ENCODE results near the gene CCDC12.

The CCDC12 gene

GRCh38 chr3:46978381-46978780 is 1.8 kb upstream of the CCDC12 start:
- Histone ChIP-seq H3K4me3 (ENCODE audit: low read depth in 1 of 2, low read length in 1 of 2) (peak overlapping the region; percentile 93), H3K4me1 (ENCODE audit: control insufficient read depth in 1 of 2, insufficient read depth in 1 of 2, low read depth in 1 of 2, low read length in 1 of 2) (peaks cover 86 to 88% of the 10 kb centered on the region in 2 experiments), H3K27ac (peak overlapping the region; percentile 87), H3K27me3 (no peaks in the 10 kb centered on the region), H3K9me3 (no peaks in the 10 kb centered on the region), H3K36me3 (no peaks in the 10 kb centered on the region)
- no peak for TF ChIP-seq CTCF (IDR thresholded peaks at IDR 0.05)

DNA sequence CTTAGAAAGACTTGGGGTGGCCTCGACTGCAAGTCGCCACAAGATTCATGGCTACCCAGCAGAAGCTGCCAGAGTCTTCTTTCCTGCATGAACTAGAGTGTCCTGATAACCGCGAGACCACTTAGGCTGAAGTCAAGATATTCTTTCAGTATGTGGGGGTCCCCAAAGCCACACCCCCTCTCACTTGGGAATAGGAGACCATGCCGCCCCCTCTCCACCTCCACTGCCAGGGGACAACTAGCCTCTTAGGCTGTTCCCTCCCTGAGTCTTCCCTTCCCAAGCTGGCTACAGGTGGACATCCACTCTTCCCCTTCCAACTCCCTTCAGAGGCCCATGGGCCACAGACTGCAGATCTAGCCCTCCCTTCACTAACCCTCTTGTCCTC is 1.3 kb upstream of the CCDC12 start:
- Histone ChIP-seq H3K4me1 (ENCODE audit: control insufficient read depth in 1 of 2, insufficient read depth in 1 of 2, low read depth in 1 of 2, low read length in 1 of 2) (peaks cover 80 to 82% of the 10 kb centered on the region in 2 experiments), H3K4me3 (ENCODE audit: low read depth in 1 of 2, low read length in 1 of 2) (peak overlapping the region; percentile 1 to 79), H3K9me3 (no peaks in the 10 kb centered on the region), H3K27me3 (no peaks in the 10 kb centered on the region), H3K36me3 (no peaks in the 10 kb centered on the region), H3K27ac (peak overlapping the region; percentile 87)
- TF ChIP-seq CTCF (IDR thresholded peaks at IDR 0.05): no peak

DNA sequence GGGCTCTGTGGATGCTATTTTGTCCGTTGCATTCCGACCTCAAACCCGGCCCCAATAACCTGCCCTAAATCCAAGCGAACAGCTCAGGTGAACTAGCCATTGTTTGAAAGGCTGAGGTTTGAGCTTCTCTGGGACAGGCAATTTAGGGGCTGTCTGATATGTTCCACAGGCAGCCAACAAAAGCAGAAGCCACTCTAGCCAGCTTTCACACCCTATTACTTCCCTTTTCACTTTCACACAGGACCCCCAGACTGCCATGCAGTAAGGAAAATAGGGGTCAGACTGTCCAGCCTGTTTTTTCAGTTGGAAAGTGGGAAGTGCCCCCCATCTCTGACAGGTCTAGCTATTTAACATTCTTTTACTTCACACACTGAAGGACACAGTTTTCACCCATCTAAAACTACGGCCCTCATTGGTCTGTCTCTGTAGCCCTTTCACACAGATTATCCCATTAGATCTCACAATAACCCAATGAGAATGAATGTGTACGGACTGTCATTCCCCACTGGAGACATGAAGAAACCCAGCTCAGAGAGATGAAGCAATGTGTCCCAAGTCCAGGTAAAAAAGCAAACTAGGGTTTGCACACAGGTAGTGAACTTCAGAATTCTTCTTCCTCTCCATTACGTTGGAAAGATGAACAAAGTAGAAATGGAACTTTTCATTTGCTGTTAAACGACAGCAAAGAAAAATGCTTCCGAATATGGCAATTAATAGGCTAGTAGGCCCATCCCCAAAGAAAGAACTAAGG is 1.9 kb downstream of the CCDC12 start:
- H3K36me3 ChIP-seq: no peaks in the 10 kb centered on the region
- H3K9me3 ChIP-seq: no peaks in the 10 kb centered on the region
- no peak for TF ChIP-seq CTCF (IDR thresholded peaks at IDR 0.05)
- peak overlapping the region; percentile 75 for H3K27ac ChIP-seq
- no peaks in the 10 kb centered on the region for H3K27me3 ChIP-seq
- H3K4me3 ChIP-seq (ENCODE audit: low read depth in 1 of 2, low read length in 1 of 2): no peak overlapping the region
- H3K4me1 ChIP-seq (ENCODE audit: control insufficient read depth in 1 of 2, insufficient read depth in 1 of 2, low read depth in 1 of 2, low read length in 1 of 2): peaks cover 73 to 74% of the 10 kb centered on the region in 2 experiments

DNA sequence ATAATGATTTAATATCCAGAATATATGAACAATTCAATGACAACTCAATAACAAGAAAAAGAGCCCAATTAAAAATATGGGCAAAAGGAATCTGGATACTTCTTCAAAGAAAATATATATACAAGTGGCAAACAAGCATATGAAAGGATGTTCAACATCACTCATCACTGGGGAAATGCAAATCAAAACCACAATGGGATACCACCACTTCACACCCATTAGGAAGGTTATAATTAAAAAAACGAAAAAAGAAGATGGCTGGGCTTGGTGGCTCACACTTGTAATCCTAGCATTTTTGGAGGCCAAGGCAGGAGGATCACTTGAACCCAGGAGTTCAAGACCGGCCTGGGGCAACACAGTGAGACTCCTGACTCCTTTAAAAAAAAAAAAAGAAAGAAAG is 4.1 kb downstream of the CCDC12 start:
- no peak for TF ChIP-seq CTCF (IDR thresholded peaks at IDR 0.05)
- H3K4me1 ChIP-seq (ENCODE audit: control insufficient read depth in 1 of 2, insufficient read depth in 1 of 2, low read depth in 1 of 2, low read length in 1 of 2): peaks cover 73 to 74% of the 10 kb centered on the region in 2 experiments
- H3K36me3 ChIP-seq: no peaks in the 10 kb centered on the region
- no peak overlapping the region for H3K4me3 ChIP-seq (ENCODE audit: low read depth in 1 of 2, low read length in 1 of 2)
- H3K27me3 ChIP-seq: no peaks in the 10 kb centered on the region
- peak overlapping the region; percentile 79 for H3K27ac ChIP-seq
- no peaks in the 10 kb centered on the region for H3K9me3 ChIP-seq

DNA sequence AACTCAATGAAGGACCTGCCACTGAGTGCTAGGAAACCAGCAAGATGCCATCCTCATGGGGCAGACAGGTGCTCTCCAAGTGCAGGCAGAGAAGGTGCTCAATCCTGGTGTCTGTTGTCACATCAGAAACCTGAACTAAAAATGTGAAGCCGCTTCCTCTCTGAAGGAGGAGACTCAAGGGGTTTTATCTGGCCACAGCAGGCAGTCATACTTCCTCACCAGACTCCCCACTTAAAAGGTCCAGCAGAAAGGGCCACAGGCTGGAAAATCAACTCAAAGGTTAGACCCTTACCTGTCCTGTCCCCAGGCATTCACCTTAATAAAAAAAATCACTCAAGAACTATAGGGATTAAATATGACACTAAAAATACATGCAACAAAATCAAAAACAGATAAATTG is 4.8 kb downstream of the CCDC12 start:
- Histone ChIP-seq H3K36me3 (no peaks in the 10 kb centered on the region), H3K9me3 (no peaks in the 10 kb centered on the region), H3K27ac (peak overlapping the region; percentile 79), H3K27me3 (no peaks in the 10 kb centered on the region), H3K4me1 (ENCODE audit: control insufficient read depth in 1 of 2, insufficient read depth in 1 of 2, low read depth in 1 of 2, low read length in 1 of 2) (peaks cover 74% of the 10 kb centered on the region in 2 experiments), H3K4me3 (ENCODE audit: low read depth in 1 of 2, low read length in 1 of 2) (no peak overlapping the region)
- TF ChIP-seq CTCF (IDR thresholded peaks at IDR 0.05): no peak
